Hepatic stellate cell (primary cell): Measurements from ENCODE around the gene ACCS.

ENCODE experiments used
- DNase-seq: peaks from one replicate; pipeline ENCODE4 v3.0.0; 2011; ENCODE audit warnings: low spot score

The ACCS gene

GRCh38 chr11:44043157-44043556 lies 22.9 kb upstream of the ACCS start:
- DNase-seq = no peak

DNA sequence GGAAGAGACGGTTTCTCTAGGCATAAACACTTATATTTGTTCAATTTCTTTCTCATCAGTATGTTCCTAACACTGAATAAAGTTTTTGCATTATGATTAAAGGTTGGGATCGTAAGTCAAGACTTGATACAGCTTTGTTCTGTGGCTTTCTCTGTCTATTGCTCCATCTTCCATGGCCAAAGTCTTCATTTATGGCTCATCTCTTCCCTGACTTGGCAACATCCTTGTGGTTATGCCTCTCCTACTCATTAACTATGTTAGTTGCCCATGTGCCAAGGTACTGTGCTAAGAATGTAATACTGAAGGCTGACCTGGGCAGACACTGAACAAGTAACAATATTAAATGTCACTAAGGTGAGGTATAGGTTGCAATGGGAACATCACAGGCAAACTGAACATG lies 19.9 kb upstream of the ACCS start:
- DNase-seq = no peak

- DNase-seq = no peak
These were observed 18.8 kb upstream of the ACCS start for GRCh38 chr11:44047298-44047697.

GRCh38 chr11:44047931-44048431 lies 18.1 kb upstream of the ACCS start, which contains the start of gene ACCSL:
TSS of gene ACCSL (plus strand) at chr11:44047981. CDS start at chr11:44048037, 56 bp downstream.
- DNase-seq = no peak

GRCh38 chr11:44049832-44050231 lies 16.2 kb upstream of the ACCS start:
- DNase-seq = no peak

- no peak for DNase-seq
These were observed 14.9 kb upstream of the ACCS start for GRCh38 chr11:44051171-44051570.

- DNase-seq = no peak
These were observed 8.7 kb upstream of the ACCS start for GRCh38 chr11:44057340-44057739.

- DNase-seq = no peak
These were observed 7.8 kb upstream of the ACCS start for GRCh38 chr11:44058275-44058674.

DNA sequence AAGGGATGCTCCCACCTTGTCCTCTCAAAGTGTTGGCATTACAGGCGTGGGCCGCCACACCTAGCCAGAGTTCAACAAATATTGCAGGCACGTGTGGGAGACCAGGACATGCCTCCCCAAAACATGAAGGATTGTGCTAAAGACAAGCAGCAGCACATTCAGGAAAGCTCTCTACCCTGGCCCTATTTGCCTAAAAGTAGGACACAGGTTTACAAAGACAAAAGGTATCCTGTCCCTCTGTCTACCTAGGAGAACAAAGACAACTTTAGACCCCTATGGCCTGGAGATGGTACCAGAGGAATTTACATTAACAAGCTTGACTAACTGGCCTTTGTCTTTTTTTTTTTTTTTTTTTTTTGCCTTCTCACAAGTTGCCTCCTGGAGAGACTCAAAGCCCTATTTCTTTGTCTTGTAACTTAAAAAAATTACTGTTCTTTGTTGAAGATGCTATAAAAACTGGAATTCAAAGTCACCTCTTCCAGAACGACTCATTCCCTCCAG lies 859 bp upstream of the ACCS start:
- DNase-seq = no peak

DNA sequence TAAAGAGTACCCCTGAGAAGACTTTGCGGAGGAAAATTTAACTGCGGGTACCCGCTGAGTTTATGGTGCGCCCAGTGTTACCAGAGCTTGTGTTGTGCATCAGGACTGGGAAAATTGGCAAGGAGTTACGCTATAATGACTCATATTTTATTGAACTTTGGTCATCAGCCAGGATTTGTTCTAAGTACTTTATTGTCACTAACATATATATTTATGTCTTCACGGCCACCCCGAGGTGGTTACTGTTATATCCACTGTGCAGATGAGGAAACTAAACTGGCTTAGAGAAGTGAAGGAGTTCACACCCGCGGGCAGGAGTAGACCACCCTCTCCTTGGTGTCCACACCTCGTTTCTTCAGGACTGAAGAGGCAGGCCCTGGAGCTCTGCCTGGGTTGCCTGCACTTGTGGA lies 667 bp downstream of the ACCS start:
- DNase-seq = peak; percentile 70

- no peak for DNase-seq
These were observed 1.2 kb downstream of the ACCS start for GRCh38 chr11:44067266-44067665.

- no peak for DNase-seq
These were observed 2.1 kb downstream of the ACCS start for GRCh38 chr11:44068180-44068579.

- no peak for DNase-seq
These were observed 5.1 kb downstream of the ACCS start for GRCh38 chr11:44071157-44071556.

- DNase-seq = no peak
These were observed 6.9 kb downstream of the ACCS start for GRCh38 chr11:44072757-44073658.

DNA sequence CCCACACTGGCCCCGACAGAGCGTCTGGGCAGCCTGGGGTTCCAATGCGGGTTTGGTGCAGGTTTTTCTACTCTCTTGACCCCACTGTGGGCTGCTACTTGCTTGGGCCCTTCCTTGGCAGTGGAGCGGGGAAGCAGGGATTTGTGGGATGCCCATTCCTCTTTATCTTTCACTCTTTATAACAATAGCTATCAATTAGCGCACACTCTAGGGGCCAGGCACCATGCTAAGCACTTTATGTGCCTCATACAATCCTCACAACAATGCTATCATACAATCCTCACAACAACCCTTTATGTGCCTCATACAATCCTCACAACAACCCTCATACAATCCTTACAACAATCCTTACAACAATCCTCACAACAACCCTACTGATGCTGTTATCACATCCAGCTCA lies 12.7 kb downstream of the ACCS start:
- no peak for DNase-seq

- DNase-seq = no peak
These were observed 13.3 kb downstream of the ACCS start for GRCh38 chr11:44079376-44079775.

DNA sequence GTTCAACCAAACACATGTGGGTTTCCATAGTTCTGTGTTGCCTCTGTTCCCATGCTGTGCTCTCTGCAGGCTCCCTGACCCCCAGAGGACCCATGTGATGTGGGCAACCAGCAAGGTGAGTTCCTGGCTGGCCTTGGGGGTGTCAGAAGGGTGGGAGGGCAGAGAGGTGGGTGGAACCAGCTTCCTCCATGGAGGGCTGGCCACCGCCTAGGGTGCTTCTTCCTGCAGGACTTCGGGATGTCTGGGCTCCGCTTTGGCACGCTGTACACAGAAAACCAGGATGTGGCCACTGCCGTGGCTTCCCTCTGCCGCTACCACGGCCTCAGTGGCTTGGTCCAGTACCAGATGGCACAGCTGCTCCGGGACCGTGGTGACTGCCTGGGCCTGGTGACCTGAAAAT lies 14.9 kb downstream of the ACCS start:
- DNase-seq = no peak

DNA sequence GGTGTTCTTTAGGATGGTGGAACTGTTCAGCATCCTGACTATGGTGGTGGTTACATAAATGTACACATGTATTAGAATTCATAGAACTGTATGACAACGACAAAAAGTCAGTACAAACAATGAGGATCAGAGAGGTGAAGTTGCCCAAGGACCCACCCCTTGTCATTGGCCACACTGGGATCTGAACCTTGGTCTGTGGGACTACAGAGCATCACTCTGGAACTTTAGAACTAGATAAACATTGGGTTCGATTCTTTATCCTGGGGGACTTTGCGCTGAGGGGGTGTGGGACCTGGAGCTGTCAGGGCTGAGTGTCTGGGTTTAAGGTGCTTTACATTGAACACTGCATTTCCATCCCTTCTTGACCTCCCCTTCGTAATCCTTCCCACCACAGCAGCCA lies 16.6 kb downstream of the ACCS start:
- DNase-seq = no peak

GRCh38 chr11:44083433-44083832 lies 17.4 kb downstream of the ACCS start:
- no peak for DNase-seq

GRCh38 chr11:44083906-44084305 lies 17.8 kb downstream of the ACCS start:
- no peak for DNase-seq

DNA sequence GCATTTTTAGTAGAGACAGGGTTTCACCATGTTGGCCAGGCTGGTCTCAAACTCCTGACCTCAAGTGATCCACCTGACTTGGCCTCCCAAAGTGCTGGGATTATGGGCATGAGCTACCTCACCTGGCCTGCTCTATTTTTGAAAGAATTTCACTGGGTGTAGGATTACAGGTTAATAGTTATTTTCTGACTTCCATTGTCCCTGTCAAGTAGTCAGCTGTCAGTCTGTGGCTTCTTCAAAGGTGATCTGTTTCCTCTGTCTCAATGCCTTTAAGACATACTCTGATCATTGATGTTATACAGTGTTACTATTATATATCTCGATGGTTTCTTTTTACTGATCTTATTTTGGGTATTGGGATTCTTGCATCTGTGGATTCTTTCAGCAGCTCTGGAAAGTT lies 19.3 kb downstream of the ACCS start:
- DNase-seq = no peak

DNA sequence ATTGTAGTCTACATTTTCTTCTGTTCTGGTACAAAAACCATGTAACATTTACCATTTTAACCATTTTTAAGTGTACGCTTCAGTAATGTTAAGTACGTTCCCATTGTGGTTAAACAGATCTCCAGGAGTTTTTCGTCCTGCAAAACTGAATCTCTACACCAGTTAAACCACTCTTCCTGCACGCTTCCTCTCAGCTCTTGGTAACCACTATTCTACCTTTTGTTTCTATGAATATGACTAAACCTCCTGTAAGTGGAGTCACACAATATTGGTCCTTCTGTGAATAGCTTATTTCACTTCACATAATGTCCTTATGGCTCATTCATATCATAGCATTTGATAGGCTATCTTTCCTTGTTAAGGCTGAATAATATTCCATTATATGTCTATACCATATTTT lies 22.3 kb downstream of the ACCS start:
- no peak for DNase-seq

GRCh38 chr11:44088871-44089270 lies 22.8 kb downstream of the ACCS start:
- no peak for DNase-seq

DNA sequence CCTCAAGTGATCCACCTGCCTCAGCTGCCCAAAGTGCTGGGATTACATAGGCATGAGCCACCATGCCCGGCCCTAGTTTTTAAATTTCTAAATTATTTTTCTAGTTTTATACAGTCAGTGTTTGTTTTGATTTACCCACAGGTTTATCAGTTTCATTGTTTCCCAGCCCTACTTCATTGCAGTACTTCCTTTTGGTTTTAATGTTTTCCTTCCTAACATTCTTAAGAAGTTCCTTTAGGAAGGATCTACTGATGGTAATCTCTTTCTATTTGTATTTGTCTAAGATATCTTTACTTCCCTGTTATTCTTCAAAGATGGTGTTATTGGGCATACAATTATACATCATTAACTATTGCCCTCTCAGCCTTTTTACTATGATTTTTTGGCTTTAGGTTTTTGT lies 24.5 kb downstream of the ACCS start:
- no peak for DNase-seq
